ENCODE measurements around the gene KDELR3.
A peak's percentile ranks its signal among the peaks of the same experiment; 100 is the strongest.

Gene KDELR3

DNA sequence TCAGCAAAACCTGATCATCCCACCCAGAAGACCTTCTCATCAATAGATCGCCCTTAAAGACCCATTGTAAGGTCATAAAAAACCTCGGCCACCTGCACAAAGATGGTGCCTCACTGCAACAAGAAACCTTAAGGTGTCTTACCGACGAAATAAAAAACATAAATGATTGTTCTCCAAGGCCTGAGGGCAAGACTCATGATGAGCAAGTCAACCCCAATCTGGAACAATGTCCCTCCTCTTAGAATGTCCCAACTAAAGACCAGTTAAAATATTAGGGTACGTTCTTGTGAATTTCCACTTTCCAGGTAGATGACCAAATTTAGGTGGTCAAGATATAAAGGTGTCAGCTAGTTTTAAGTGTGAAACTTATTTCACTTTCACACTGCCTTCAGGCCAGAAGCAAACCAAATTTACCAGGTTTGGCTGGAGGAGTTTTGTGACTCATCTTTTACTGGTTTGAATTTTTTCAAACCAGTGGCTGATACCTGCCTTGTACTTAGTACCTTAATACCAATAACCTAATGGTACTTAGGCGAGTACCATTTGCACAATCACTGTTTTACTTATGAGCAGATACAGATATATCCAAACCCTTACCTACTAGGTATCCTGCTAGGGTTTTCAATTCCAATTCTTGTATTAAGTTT, 14.9 kb downstream of the KDELR3 start:
- no peak for DNase-seq (ENCODE audit: low read depth)

DNA sequence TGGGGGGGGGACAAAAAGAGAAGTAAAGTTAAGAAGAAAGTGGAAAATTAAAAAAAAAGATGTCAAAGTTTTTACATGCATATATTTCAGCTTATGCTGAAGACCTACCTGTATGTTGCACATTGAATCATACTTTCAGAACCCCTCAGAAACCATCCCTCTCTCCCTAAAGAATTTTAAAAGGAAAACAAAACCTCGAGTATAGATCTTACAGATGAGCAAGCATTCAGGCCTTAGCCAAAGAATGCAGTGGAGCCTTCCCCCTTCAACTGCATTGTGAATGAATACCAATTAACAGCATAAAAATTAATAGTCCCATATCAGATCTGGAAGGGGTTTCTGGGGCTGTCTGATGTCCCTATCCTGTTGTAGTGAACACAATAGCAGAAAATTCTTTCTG, 16.3 kb downstream of the KDELR3 start:
- no peak for DNase-seq (ENCODE audit: low read depth)

DNA sequence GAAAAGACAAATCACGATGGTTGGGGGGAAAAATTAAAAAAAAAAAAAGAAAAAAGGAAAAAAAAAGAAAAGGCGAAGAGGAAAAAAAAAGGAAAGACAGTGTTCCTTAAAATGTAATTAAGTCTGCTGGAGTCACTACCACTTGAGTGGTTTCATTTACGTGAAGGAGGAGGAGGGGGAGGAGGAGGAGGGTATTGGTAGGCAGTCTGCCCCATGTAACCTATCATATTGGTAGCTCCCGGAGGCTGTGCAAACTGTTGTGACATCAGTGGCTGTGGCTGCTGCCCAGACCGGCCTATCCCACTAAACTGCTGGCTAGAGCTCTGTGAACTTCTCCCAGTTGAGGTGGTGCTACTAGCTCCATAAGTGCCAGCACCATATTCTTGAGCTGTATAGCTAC, 17.9 kb downstream of the KDELR3 start:
- peak; percentile 48 for DNase-seq (ENCODE audit: low read depth)

DNA sequence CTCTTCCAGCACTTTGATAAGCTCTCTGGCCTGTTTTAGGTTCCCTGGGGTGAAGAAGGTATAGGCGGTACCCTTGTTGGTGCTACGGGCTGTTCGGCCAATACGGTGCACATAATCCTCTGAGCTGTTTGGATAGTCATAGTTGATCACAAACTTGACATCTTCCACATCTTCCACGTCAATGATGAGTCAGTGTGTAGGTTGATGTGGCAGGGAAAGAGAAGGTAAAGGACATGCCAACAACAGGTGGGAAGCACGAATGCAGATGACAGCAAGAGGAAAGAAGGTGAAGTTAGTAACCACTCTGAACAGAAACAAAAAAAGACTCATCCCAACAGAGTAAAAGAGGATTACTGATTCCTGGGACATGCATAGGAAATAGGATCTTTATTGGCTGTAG, 20.1 kb downstream of the KDELR3 start:
- no peak for DNase-seq (ENCODE audit: low read depth)

DNA sequence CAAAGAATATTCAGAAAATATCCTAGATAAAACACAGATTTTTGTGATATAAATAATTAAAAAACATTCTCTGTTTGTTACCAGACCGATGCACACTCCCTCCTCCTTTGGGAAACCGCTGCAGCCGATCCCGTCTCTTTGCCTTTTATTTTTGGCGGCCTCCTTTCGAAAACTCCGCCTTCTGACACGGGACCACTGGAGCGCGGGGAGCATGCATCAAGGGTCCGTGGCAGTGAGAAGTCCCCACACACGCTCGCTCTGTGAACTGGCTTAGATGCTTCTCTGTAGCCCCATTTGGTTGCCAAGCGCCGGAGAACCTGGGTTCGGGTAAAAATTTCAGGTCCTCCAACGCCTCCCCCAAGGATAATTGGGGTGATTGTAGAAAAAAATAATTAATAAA, 21.2 kb downstream of the KDELR3 start:
- DNase-seq (ENCODE audit: low read depth), result no peak

DNA sequence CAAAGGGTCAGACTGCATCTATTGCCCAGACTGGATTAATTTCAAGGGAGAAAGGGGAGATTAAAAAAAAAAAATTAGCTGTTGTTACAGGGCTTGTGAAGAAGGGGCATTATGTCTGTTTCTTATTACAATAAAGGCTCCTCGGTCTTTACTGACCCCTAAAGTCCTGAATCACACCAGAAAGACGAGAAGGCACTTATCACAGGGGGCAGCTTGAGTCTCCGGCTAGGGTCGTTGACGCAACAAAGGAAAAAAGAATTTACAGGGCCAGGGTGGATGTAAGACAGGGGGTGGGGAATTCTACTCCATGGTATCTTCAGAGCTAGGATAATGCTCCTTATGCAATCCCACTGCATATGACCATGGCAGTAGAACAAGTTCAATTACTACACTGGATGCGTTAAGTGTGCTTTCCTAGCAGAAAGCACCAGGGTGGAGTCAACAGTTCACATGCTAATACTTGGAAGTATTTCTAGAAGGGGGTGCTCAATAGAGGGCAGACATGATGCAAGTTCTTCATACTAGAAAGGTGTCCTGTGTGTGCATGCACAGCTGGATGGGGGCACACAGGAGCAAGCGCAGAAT, 21.8 kb downstream of the KDELR3 start:
- DNase-seq (ENCODE audit: low read depth), result peak; percentile 27

DNA sequence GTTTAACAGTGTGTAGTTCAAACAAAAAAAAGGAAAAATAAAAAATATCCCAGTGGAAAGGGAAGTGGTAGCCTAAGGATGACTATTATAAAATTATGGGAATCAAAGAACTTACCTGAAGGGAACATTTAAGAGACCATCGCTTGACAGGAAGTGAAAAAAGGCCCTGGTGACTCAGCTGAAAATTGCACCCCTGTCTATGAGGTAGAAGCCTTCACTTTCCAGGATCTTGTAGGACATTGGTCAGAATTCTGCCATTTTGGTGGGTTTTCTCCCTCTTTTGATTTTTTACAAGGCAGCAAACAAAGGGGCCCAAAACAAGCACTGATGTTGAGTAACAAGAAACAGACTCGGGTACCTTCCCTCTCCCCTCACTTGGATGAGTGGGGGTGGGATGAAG, 22.6 kb downstream of the KDELR3 start:
- no peak for DNase-seq (ENCODE audit: low read depth)

DNA sequence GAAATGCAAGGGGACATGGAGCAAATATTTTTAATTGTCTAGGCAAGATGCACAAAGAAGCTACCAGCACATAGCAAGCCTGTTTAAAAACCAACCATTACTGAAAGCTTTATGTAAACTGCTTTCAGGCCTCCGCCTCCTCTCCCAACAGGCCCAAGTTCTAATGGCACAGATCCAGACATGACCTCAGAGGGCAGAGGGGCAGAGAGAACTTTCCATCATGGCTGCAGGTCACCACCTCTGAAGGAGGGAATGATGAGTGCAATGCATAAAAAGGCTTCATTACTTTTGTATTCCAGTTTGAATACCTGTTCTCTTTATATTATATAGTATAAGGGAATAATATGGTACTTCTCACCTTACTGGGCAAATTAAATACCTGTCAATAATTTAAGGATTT, 23.0 kb downstream of the KDELR3 start:
- DNase-seq (ENCODE audit: low read depth), result peak; percentile 53

DNA sequence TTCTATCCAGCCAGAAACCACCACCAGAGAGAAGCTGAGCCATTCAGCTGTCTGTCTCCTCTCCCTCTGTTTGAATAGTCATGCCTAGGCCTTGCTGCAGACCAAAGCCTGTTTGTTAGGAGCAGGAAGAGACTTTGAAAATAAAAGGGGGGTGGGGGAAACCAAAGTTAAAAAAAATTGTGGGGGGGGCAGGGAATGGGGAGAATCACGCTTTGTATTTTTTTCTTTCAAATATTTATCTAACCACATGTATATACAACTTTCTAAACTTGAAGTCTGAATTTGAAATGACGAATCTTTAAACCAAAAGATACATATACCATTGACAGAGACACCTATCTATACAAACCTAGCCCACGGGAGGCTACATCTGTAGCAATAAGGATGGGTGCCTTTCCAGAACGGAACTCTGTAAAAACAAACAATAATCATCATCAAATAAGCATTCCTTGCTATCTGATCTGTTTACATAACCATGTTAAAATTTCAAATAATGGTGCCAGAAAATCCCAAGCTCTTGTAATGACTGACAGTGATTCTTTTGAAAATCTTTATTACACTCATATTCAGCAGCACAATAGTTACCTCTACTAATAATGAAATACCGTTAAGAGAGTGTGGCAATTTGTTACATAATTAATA, 23.9 kb downstream of the KDELR3 start:
- no peak for DNase-seq (ENCODE audit: low read depth)

DNA sequence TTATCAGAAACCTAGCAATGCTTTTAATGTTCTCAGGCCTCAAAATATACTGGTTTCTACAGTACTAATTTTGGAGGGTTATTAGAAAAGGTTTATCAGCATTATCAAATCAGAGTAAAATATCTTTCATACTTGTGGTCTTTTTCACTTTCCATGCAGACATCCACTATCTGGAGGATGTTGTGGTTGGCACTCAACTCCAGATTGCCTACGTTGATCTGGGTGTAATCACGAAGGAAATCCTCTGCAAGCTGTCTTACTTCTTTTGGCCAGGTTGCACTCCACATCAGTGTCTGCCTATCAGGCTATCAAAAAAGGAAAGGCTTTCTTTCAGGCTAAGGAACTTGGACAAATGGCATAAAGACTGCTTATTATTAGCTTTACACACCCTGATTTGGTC, 26.6 kb downstream of the KDELR3 start:
- DNase-seq (ENCODE audit: low read depth), result no peak

DNA sequence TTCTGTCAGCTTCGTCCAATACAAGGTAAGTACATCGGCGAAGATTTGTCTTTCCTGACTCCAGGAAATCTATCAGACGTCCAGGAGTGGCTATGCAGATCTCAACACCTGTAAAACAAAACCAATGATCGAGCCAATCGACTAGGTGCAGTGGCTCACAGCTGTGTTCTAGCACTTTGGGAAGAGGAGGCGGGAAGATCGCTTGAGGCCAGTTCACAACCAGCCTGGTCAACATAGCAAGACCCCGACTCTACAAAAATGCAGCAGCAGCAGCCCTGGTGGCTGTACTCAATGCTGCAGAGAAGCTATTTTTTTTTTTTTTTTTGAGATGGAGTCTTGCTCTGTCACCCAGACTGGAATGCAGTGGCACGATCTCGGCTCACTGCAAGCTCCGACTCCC, 27.0 kb downstream of the KDELR3 start:
- no peak for DNase-seq (ENCODE audit: low read depth)

DNA sequence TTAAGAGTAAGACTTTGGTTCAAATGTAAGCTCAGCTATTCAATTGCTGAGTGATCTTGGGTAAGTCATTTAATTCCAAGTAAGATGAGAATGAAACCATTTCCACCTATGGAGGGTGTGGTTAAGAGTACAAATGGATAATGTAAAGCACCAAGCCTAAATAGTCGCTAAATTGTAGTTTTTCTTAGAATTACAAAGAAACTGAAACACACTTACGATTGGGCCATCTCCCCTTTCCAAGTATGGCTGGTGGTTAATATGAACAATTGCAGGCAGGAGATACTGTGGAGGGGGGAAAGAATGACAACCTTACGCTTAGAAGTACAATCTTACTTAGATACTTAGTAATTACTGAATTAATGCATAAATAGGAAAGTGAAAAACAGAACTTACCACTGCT, 30.0 kb downstream of the KDELR3 start:
- no peak for DNase-seq (ENCODE audit: low read depth)

DNA sequence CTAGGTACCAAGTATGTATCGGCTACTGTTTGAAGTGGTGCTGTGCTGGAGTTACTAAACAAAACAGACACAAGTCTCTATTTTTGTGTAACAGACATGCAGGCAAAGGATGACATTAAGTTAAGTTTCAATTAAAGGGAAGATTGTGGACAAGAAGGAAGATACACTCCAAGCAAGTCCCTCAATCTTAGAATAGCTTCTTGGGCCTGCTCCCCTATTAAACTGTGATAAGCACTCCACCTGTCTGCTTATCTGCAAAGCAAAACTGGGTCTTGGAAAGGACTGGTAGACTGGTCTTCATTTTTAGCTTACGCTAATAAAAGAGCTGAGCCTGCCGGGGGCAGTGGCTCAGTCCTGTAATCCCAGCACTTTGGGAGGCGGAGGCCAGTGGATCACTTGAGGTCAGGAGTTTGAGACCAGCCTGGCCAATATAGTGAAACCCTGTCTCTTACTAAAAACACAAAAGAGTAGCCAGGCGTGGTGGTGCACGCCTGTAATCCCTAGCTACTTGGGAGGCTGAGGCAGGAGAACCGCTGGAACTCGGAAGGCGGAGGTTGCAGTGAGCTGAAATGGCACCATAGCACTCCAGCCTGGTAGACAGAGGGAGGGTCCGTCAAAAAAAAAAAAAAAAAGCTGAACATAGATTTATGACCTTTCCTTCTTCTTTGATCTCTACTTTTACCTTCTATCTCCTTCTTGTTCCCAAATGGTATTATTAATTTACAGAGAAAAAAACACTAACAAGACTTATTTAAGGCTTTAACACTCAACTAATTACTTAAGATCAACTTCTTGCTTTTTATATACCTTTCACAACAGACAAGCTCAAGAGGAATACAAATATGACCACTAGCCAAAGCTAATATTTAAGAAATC, 34.1 kb downstream of the KDELR3 start:
- no peak for DNase-seq (ENCODE audit: low read depth)

DNA sequence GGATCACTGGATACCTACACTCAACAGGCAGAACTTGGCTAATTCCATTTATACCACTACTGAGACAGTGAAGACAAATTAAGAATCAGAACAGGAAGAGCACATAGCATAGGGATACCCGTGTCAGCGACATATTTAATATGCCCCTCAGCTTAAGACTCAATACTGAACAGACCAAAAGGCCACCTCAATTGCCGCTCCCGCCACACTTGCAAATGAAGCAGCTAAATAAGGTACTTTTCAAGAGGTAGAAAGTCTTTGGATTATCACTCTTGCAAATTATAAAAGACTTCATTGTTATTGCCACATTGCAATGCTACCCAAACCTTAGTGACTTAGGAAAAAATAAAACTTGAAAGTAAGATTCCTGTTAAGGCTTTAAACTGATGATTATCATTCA, 35.1 kb downstream of the KDELR3 start:
- no peak for DNase-seq (ENCODE audit: low read depth)

DNA sequence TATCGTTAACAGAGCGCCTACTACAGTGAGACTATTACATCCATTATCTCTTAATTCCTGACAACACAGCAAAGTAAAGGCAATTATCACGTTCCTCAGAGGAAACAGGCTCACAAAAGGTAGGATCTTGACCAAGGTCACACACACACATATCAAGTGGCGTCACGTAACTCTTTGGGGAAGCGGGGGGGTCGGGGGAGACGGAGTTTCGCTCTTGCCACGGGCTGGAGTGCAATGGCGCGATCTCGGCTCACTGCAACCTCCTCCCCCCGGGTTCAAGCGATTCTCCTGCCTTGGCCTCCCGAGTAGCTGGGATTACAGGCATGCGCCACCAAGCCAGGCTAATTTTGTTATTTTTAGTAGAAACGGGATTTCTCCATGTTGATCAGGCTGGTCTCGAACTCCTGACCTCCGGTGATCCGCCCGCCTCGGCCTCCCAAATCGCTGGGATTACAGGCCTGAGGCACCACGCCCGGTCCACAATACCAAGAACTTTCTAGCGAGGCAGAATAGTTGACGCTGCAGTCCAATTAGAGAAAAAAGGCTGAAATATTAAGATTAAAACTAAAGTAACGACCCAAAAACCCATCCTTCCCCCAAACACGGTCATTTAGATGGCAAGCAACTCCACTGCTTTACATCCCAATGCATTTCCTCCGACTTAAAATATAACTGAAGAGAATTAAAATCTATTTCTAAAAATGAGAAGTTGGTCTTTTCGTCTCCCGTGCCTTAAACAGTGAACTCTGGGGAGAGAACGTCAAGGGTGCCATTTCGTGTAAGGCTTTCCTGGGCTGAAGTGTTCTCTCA, 37.0 kb downstream of the KDELR3 start:
- DNase-seq (ENCODE audit: low read depth), result peak; percentile 58

DNA sequence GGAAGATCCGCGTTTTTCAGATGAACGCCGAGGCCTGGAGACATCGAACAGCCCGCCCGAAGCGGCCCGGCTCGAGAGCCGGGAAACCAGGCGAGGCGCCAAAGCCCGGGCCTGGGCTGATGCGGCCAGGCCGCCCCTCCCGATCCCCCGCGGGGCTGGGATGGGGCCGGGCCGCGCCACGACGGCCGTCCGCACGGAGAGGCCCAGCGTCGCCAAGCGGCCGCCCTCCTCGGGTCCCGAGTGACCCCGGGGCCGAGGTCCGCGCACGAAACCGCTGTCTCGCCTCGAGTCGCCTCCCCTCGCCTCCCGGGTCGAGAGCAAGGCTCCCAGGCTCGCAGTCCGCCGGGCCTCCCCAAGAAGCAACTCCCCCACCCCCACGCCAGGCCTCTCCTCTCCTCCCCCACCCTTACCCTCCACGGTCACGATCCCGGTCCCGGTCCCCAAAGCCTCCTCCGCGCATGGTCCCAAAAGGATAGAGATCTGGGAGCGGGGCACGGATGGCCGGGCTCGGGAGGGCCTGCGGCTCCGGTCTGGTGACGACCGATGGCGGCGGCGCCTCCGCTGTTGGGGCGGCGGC, 37.7 kb downstream of the KDELR3 start:
- DNase-seq (ENCODE audit: low read depth), result peak; percentile 78

DNA sequence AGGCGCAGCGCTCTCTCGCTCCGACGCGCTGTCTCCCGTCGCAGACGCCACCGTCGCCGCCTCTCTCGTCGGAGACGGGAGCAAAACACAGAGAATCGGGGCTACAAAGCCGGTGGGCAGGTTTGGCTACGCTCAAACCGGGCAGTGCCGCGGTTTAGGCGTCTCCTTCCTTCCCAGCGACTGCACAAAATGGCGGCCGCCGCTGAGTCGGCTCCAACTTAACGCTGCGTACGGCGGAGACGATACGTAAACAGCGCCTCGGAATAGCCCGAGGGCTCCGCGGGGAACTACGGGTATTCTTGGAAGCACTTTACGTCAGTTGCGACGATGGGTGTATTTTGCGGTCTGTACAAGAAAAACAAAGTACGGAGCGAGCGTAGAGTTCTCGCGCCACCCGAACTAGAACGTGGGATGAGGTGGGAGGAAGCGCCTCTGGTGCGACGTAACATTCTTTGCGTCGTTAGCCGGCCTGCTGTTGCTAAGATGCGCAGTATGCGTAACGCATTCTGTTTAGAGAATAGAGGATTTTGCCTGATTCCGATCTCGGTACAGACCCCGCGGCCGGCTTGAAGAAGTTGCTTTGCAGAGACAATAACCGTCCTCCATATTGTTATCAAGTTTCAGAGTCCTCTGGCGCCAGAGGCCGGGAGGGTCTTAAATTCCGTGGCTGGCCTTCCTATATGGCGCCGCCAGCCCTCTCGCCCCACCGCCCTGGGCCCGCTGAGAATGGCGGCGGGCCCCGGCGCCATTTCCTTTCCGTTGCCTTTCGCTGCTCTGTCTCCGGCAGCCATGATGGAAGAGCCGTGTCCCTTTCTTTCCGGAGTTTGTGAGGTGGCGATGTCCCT, 38.4 kb downstream of the KDELR3 start, which contains the start of gene DDX17:
DDX17 (minus strand) TSS at position 194 of the 845 bp plus-strand sequence.
- peak; percentile 93 for DNase-seq (ENCODE audit: low read depth)

DNA sequence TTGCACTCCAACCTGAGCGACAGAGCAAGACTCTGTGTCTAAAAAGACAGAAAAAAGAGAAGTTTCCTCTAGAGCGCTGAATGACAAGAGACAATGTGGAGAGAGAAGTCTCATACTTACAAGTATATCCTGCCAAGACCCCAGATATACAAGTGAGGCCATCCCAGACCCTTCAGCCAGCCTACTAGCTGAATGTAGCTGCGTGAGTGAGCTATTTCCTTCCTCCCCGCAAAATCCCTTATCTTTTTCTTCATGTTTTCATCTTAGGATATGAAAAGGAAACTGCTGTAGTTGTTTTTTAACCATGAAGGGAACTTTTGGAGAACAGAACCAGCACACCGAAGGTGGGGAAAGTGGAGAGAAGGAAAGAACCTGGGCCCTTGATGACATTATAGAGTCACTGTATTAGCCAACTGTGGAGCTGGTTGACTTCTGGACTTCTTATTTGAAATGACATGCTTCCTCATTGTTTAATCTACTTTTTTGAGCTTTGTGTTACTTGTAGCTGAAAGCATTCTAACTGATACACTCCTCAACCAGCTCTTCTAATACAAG, 42.6 kb downstream of the KDELR3 start:
- DNase-seq (ENCODE audit: low read depth), result no peak

DNA sequence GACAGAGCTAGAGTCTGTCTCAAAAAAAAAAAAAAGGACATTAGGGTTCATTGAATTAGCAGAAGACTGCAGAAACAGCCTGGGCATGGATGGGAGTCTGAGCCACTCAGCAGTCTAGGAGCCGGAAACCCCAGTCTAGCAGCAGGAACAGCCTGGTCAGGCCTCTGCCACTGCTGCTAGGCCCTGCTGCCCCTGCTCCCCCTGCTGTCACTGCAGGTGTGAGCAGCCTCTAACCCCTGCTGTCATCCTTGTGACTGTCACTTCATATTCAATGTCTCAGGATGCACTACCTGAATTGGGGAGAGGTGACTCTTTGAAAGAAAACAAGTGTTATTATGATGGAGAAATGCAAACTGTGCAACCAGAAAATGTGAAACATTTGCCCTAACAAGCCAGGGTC, 45.2 kb downstream of the KDELR3 start:
- no peak for DNase-seq (ENCODE audit: low read depth)

DNA sequence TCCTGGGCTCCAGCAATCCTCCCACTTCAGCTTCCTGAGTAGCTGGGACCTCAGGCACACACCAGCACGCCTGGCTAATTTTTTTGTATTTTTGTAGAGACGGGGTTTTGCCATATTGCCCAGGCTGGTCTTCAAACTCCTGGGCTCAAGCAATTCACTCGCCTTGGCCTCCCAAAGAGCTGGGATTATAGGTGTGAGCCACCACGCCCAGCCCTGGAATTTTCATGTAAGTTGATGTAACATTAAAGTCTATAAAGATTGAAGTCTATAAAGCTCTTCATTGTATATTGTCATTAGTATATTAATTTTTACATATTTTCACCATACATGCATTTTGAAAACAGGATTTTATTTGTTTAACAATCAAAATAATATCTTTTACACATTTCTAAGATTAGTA, 50.7 kb downstream of the KDELR3 start:
- DNase-seq (ENCODE audit: low read depth), result no peak

Data from fibroblast of gingiva (primary cell).